Neural cell (in vitro differentiated cells): ENCODE data around the gene WIZ. TPM values are rescaled to one million over a fixed set of nuclear protein-coding genes. Genes with fewer than 3 reads are reported as not detected.

Experiments used
- H2AFZ ChIP-seq: fragments of 200-600, 300-800 bp; sonication (generic), shearing (Covaris generic); 2 replicates; pipeline ENCODE4 v1.6.0; 2014; ENCODE audit warnings: low read depth, mild to moderate bottlenecking, antibody characterized with exemption, low read length, moderate library complexity
- H3F3A ChIP-seq: fragments of 200-600 bp; shearing (Covaris generic); 2 replicates; pipeline ENCODE4 v1.6.1; 2016; ENCODE audit warnings: mild to moderate bottlenecking, moderate library complexity, mixed read lengths, antibody characterized with exemption, low read length; ENCODE audit not compliant: insufficient read depth, poor library complexity, severe bottlenecking
- H3K27ac ChIP-seq: fragments of 200-600, 300-800 bp; sonication (generic), shearing (Covaris generic); 2 replicates; pipeline ENCODE4 v1.5.1; 2014; ENCODE audit warnings: mild to moderate bottlenecking, low read length, moderate library complexity
- H3K27me3 ChIP-seq: fragments of 300-800, 200-600 bp; sonication (generic), shearing (Covaris generic); 2 replicates; pipeline ENCODE4 v1.6.0; 2014; ENCODE audit warnings: mild to moderate bottlenecking, low read depth, low read length, moderate library complexity; ENCODE audit not compliant: insufficient read depth
- H3K36me3 ChIP-seq: fragments of 300-800, 200-600 bp; sonication (generic), shearing (Covaris generic); 2 replicates; pipeline ENCODE4 v1.5.1; 2014; ENCODE audit warnings: mild to moderate bottlenecking, antibody characterized with exemption, low read length, moderate library complexity; ENCODE audit not compliant: insufficient read depth
- H3K4me2 ChIP-seq: fragments of 300-800, 200-600 bp; sonication (generic), shearing (Covaris generic); 2 replicates; pipeline ENCODE4 v1.6.0; 2014; ENCODE audit warnings: mild to moderate bottlenecking, low read length
- H3K4me3 ChIP-seq: fragments of 300-800, 200-600 bp; sonication (generic), shearing (Covaris generic); 2 replicates; pipeline ENCODE4 v1.5.1; 2014; ENCODE audit warnings: mild to moderate bottlenecking, low read length, moderate library complexity
- H3K79me2 ChIP-seq: fragments of 200-600 bp; shearing (Covaris generic); replicated peaks from 2 replicates; pipeline ENCODE4 v1.6.0; 2014; ENCODE audit warnings: mild to moderate bottlenecking, low read length, moderate library complexity; ENCODE audit not compliant: insufficient read depth
- H3K9ac ChIP-seq: fragments of 300-800, 200-600 bp; sonication (generic), shearing (Covaris generic); 2 replicates; pipeline ENCODE4 v1.6.1; 2016; ENCODE audit warnings: mild to moderate bottlenecking, low read length, mixed read lengths
- H3K9me2 ChIP-seq: fragments of 200-600 bp; shearing (Covaris generic); 2 replicates; pipeline ENCODE4 v1.6.1; 2016; ENCODE audit warnings: mild to moderate bottlenecking, low read length, mixed read lengths; ENCODE audit not compliant: insufficient read depth
- H3K9me3 ChIP-seq: fragments of 200-600, 300-800 bp; sonication (generic), shearing (Covaris generic); 2 replicates; pipeline ENCODE4 v1.6.1; 2016; ENCODE audit warnings: mild to moderate bottlenecking, mixed run types, low read length, moderate library complexity, mixed read lengths
- H4K20me1 ChIP-seq: fragments of 200-600 bp; shearing (Covaris generic); 2 replicates; pipeline ENCODE4 v1.6.1; 2016; ENCODE audit warnings: mild to moderate bottlenecking, mixed run types; ENCODE audit not compliant: insufficient read depth
- EP300 ChIP-seq: fragments of 450-650 bp; conservative IDR thresholded peaks from 2 replicates; pipeline ENCODE4 v1.6.1; 2014; ENCODE audit warnings: antibody characterized with exemption, mild to moderate bottlenecking, moderate library complexity; ENCODE audit not compliant: poor library complexity, severe bottlenecking
- EZH2 ChIP-seq: fragments of 200-600, 300-800 bp; shearing (Covaris generic), sonication (generic); IDR thresholded peaks from 2 replicates; pipeline ENCODE4 v1.6.1; 2014; ENCODE audit warnings: antibody characterized with exemption, low read length, borderline replicate concordance, mild to moderate bottlenecking; ENCODE audit not compliant: insufficient read depth, poor library complexity, severe bottlenecking
- MXI1 ChIP-seq: fragments of 450-650 bp; conservative IDR thresholded peaks from 2 replicates; pipeline ENCODE4 v1.6.1; 2014; ENCODE audit warnings: antibody characterized with exemption, mild to moderate bottlenecking; ENCODE audit not compliant: poor library complexity, severe bottlenecking
- POLR2AphosphoS5 ChIP-seq: IDR thresholded peaks from 2 replicates; pipeline ENCODE4 v1.6.1; 2012
- RAD21 ChIP-seq: fragments of 450-650 bp; conservative IDR thresholded peaks from 2 replicates; pipeline ENCODE4 v1.6.1; 2014; ENCODE audit warnings: antibody characterized with exemption, mild to moderate bottlenecking, moderate library complexity
- SMC3 ChIP-seq: fragments of 450-650 bp; conservative IDR thresholded peaks from 2 replicates; pipeline ENCODE4 v1.6.1; 2014; ENCODE audit warnings: antibody characterized with exemption, mild to moderate bottlenecking, moderate library complexity; ENCODE audit not compliant: poor library complexity
- TAF1 ChIP-seq: IDR thresholded peaks from 2 replicates; pipeline ENCODE4 v1.6.1; 2012; ENCODE audit warnings: low read depth
- polyA plus RNA-seq: library from polyadenylated mRNA; depleted of rRNA; stranded (reverse); fragments of >200 nt; gene quantifications from 2 replicates; pipeline ENCODE4 v1.2.3, GENCODE V29; 2014
- TF ChIP-seq, protein P1 (sequence below): fragments of 450-650 bp; IDR thresholded peaks from 2 replicates; pipeline ENCODE4 v1.5.1; 2014; ENCODE audit warnings: antibody characterized with exemption, mild to moderate bottlenecking, moderate library complexity; ENCODE audit not compliant: poor library complexity, severe bottlenecking
- TF ChIP-seq, protein P2 (sequence below): IDR thresholded peaks from 2 replicates; pipeline ENCODE4 v1.6.1; 2012; ENCODE audit warnings: borderline replicate concordance

WIZ gene
- polyA plus RNA-seq, 1 donor from 2014 or later = 13.0 TPM

DNA sequence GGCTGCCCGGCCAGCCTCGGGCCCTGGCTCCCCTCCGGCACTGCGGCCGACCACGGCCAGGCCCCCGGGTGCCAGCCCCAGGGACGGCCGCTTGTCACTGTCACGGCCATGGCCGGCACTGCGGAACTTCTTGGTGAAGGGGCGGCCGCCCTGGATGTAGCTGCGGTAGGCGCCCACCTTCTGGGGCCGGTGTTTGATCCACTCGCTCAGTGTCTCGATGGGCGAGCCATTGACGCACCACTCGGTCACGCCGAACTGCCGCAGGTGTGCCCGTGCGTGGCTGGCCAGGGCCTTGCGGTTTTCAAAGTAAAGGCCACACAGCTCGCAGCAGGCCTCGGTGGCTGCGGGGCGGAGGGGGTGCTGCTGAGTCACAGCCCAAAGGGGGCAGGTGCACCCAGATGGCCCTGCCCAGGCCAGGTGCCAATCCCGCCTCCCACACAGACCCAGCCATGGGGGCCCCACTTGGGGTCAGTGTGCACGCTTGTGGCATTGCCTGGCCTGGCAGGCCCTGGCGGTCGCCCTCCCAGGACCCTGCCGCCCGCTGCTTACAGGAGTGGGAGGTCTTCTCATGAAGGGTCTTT, 25.0 kb downstream of the WIZ start:
- Histone ChIP-seq H3K79me2 (peaks cover 1% of the 10 kb centered on the region), H3K36me3 (peaks cover 20% of the 10 kb centered on the region), H3K9ac (no peak overlapping the region), H3K27ac (no peak overlapping the region), H3K27me3 (no peaks in the 10 kb centered on the region), H3K4me2 (no peak overlapping the region), H3K4me3 (no peak overlapping the region), H3K9me2 (no peaks in the 10 kb centered on the region), H3K9me3 (no peaks in the 10 kb centered on the region), H3F3A (no peaks in the 10 kb centered on the region), H4K20me1 (no peaks in the 10 kb centered on the region), H2AFZ (no peak overlapping the region)
- TF ChIP-seq EZH2 (no peak), MXI1 (no peak), SMC3 (no peak), POLR2AphosphoS5 (no peak), RAD21 (no peak), TAF1 (no peak), EP300 (no peak)
- TF ChIP-seq, protein P1, sequence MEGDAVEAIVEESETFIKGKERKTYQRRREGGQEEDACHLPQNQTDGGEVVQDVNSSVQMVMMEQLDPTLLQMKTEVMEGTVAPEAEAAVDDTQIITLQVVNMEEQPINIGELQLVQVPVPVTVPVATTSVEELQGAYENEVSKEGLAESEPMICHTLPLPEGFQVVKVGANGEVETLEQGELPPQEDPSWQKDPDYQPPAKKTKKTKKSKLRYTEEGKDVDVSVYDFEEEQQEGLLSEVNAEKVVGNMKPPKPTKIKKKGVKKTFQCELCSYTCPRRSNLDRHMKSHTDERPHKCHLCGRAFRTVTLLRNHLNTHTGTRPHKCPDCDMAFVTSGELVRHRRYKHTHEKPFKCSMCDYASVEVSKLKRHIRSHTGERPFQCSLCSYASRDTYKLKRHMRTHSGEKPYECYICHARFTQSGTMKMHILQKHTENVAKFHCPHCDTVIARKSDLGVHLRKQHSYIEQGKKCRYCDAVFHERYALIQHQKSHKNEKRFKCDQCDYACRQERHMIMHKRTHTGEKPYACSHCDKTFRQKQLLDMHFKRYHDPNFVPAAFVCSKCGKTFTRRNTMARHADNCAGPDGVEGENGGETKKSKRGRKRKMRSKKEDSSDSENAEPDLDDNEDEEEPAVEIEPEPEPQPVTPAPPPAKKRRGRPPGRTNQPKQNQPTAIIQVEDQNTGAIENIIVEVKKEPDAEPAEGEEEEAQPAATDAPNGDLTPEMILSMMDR = no peak
- TF ChIP-seq, protein P2, sequence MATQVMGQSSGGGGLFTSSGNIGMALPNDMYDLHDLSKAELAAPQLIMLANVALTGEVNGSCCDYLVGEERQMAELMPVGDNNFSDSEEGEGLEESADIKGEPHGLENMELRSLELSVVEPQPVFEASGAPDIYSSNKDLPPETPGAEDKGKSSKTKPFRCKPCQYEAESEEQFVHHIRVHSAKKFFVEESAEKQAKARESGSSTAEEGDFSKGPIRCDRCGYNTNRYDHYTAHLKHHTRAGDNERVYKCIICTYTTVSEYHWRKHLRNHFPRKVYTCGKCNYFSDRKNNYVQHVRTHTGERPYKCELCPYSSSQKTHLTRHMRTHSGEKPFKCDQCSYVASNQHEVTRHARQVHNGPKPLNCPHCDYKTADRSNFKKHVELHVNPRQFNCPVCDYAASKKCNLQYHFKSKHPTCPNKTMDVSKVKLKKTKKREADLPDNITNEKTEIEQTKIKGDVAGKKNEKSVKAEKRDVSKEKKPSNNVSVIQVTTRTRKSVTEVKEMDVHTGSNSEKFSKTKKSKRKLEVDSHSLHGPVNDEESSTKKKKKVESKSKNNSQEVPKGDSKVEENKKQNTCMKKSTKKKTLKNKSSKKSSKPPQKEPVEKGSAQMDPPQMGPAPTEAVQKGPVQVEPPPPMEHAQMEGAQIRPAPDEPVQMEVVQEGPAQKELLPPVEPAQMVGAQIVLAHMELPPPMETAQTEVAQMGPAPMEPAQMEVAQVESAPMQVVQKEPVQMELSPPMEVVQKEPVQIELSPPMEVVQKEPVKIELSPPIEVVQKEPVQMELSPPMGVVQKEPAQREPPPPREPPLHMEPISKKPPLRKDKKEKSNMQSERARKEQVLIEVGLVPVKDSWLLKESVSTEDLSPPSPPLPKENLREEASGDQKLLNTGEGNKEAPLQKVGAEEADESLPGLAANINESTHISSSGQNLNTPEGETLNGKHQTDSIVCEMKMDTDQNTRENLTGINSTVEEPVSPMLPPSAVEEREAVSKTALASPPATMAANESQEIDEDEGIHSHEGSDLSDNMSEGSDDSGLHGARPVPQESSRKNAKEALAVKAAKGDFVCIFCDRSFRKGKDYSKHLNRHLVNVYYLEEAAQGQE = no peak

DNA sequence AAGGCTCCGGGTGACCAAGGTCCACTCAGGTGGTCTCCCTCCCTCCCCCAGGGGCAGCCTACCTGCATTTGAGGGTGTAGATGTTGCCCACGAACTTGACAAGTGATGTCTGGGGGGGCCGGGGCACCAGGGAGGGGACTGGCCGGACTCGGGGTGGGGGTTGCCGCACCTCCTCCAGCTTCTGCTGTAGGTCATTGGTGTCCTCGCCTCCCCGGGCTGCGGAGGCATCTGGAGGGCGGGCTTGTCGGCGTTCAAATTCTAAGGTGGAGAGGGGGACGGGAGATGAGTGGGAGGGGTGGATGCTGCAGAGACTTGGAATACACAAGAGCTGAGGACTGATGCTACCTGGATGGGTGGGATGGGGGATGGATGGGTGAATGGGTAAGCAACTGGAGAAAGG, 25.6 kb downstream of the WIZ start:
- Histone ChIP-seq H2AFZ (no peak overlapping the region), H3K27me3 (no peaks in the 10 kb centered on the region), H3K9me2 (no peaks in the 10 kb centered on the region), H3K36me3 (peaks cover 20% of the 10 kb centered on the region), H3K27ac (no peak overlapping the region), H3K9me3 (no peaks in the 10 kb centered on the region), H3K4me3 (no peak overlapping the region), H3K4me2 (no peak overlapping the region), H3F3A (no peaks in the 10 kb centered on the region), H3K9ac (no peak overlapping the region), H3K79me2 (no peaks in the 10 kb centered on the region), H4K20me1 (no peaks in the 10 kb centered on the region)
- TF ChIP-seq, protein P2 = no peak
- TF ChIP-seq SMC3 (no peak), POLR2AphosphoS5 (no peak), EP300 (no peak), TAF1 (no peak), RAD21 (no peak), EZH2 (no peak), MXI1 (no peak)
- TF ChIP-seq, protein P1 = no peak
